H1 (cell line): ENCODE results near the gene CDC37.

ENCODE experiments used
- CTCF ChIP-seq, 3 experiments: IDR thresholded peaks; 1 replicate in 2 of 3; 2 replicates in 1 of 3; pipeline versions ENCODE4 v1.5.1 to v1.6.1; 2011; ENCODE audit warnings: low read length in 3 of 3, mild to moderate bottlenecking in 3 of 3, inconsistent platforms in 2 of 3, low read depth in 1 of 3, moderate library complexity in 1 of 3; ENCODE audit not compliant: insufficient read depth in 1 of 3; ENCODE audit errors: control extremely low read depth in 1 of 3
- SP1 ChIP-seq: IDR thresholded peaks from 2 replicates; pipeline ENCODE4 v1.6.1; 2011; ENCODE audit warnings: low read depth, low read length
- USF2 ChIP-seq: IDR thresholded peaks from 2 replicates; pipeline ENCODE4 v1.6.1; 2011; ENCODE audit warnings: low read length, improper control_type of control experiment

- no peak for TF ChIP-seq USF2
- no peak for TF ChIP-seq CTCF (IDR thresholded peaks at IDR 0.05; ENCODE audit: control extremely low read depth in 1 of 3, insufficient read depth in 1 of 3, low read depth in 1 of 3, low read length in 3 of 3)
- no peak for TF ChIP-seq SP1
Observed at GRCh38 chr19:10418485-10419199, 15.3 kb upstream of the CDC37 start.
